SU-DHL-6 (cell line): ENCODE data around the gene CHST9.

ENCODE experiments used
- H2AFZ ChIP-seq: fragments of 200-600 bp; sonication (generic); 2 replicates; pipeline ENCODE4 v1.6.1; 2014; ENCODE audit warnings: low read depth, mild to moderate bottlenecking, moderate library complexity, mixed read lengths, antibody characterized with exemption, low read length; ENCODE audit not compliant: severe bottlenecking
- H3F3A ChIP-seq: fragments of 200-600 bp; shearing (Covaris generic); 2 replicates; pipeline ENCODE4 v1.6.0; 2016; ENCODE audit warnings: antibody characterized with exemption, mild to moderate bottlenecking; ENCODE audit not compliant: insufficient read depth
- H3K27ac ChIP-seq: fragments of 200-600 bp; sonication (generic); 2 replicates; pipeline ENCODE4 v1.5.1; 2016; ENCODE audit warnings: low read depth, mild to moderate bottlenecking, low read length, moderate library complexity, mixed read lengths
- H3K27me3 ChIP-seq: fragments of 200-600 bp; sonication (generic), shearing (Covaris generic); 2 replicates; pipeline ENCODE4 v1.6.0; 2014; ENCODE audit warnings: mild to moderate bottlenecking, low read length
- H3K36me3 ChIP-seq: fragments of 200-600 bp; sonication (generic); 2 replicates; pipeline ENCODE4 v1.6.1; 2014; ENCODE audit warnings: mild to moderate bottlenecking, low read length, mixed read lengths
- H3K4me2 ChIP-seq: fragments of 300-600, 200-600 bp; shearing (Covaris generic), sonication (generic); 2 replicates; pipeline ENCODE4 v1.6.0; 2014; ENCODE audit warnings: low read length, low read depth, mild to moderate bottlenecking; ENCODE audit not compliant: poor library complexity, severe bottlenecking
- H3K4me3 ChIP-seq: fragments of 200-600 bp; sonication (generic); 2 replicates; pipeline ENCODE4 v1.5.1; 2014; ENCODE audit warnings: antibody characterized with exemption, low read length, mild to moderate bottlenecking, mixed read lengths; ENCODE audit not compliant: insufficient read depth, poor library complexity, severe bottlenecking
- H3K79me2 ChIP-seq: fragments of 200-600 bp; sonication (generic); 2 replicates; pipeline ENCODE4 v1.6.1; 2014; ENCODE audit warnings: mild to moderate bottlenecking, low read length, moderate library complexity; ENCODE audit not compliant: insufficient read depth
- H3K9ac ChIP-seq: fragments of 200-600 bp; sonication (generic); 2 replicates; pipeline ENCODE4 v1.7.0; 2014; ENCODE audit warnings: mild to moderate bottlenecking, low read length
- H3K9me2 ChIP-seq: fragments of 200-600 bp; sonication (generic); replicated peaks from 2 replicates; pipeline ENCODE4 v1.6.1; 2014; ENCODE audit warnings: low read length; ENCODE audit not compliant: insufficient read depth
- H3K9me3 ChIP-seq: fragments of 200-600 bp; sonication (generic); 2 replicates; pipeline ENCODE4 v1.6.1; 2014; ENCODE audit warnings: low read length, mixed read lengths; ENCODE audit not compliant: insufficient read depth
- H4K20me1 ChIP-seq: fragments of 200-600 bp; sonication (generic); 2 replicates; pipeline ENCODE4 v1.6.1; 2014; ENCODE audit warnings: low read depth, mild to moderate bottlenecking, antibody characterized with exemption, low read length, moderate library complexity, mixed read lengths
- CTCF ChIP-seq: fragments of 200-600 bp; sonication (generic); IDR thresholded peaks from one replicate; pipeline ENCODE4 v1.5.1; 2017; ENCODE audit warnings: antibody characterized with exemption, mild to moderate bottlenecking, low read length, moderate library complexity; ENCODE audit not compliant: insufficient read depth, poor library complexity, severe bottlenecking
- EZH2phosphoT487 ChIP-seq: fragments of 200-600 bp; sonication (generic), shearing (Covaris generic); conservative IDR thresholded peaks from 2 replicates; pipeline ENCODE4 v1.6.1; 2018; ENCODE audit warnings: mild to moderate bottlenecking, antibody characterized with exemption, low read length, moderate library complexity, mixed read lengths

The CHST9 gene

DNA sequence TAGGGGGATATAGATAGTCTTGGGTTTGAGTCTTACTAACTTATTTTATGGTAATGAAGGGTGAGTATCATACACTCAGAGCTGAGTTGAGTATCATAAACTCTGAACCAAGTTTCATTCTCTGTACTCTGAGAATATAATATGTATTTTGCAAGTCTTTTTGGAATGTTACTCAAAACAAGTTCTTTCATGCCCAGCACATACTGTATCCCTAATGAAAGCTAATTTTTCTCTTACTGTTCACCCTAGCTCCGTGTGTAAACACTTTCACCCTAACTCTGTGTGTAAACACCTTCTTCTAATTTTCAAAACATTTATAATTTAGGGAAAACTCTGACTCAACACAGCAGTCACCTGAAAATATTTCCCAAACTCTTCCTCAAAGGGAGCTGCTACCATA, 29.7 kb upstream of the CHST9 start:
- Histone ChIP-seq H3K9ac (no peak overlapping the region), H3K4me2 (no peak overlapping the region), H2AFZ (no peak overlapping the region), H3K27ac (no peak overlapping the region), H3K9me3 (no peaks in the 10 kb centered on the region), H3K79me2 (no peaks in the 10 kb centered on the region), H4K20me1 (no peaks in the 10 kb centered on the region), H3F3A (no peaks in the 10 kb centered on the region), H3K4me3 (no peak overlapping the region), H3K27me3 (no peaks in the 10 kb centered on the region), H3K9me2 (no peaks in the 10 kb centered on the region), H3K36me3 (no peaks in the 10 kb centered on the region)
- no peak for TF ChIP-seq CTCF
- TF ChIP-seq EZH2phosphoT487, result no peak

DNA sequence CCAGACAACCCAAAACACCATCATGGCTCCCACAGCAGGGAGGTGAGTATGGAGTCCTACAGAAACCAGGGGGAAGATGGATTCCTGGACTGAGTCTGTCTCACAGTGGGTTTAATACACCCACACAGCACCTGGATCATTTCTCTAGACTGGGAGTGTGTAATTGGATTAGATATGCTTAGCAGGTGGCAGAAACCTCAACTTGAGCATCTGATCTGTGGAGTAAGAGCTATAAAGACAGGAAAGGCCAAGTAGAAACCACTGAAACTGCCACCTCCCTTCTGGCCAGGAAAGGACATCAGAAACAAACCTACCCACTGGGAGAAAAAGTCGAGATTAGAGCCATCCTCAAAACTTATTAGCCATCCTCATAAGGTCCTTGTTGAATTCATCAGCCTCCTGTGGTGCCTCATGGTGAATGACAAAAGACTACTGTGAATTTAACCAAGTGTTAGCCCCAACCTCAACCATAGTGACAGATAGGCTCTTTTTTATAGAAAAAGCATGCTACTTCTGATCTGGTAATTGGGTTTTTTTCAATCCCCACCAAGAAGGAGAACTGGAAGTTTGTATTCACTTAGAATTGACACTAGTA, 28.1 kb upstream of the CHST9 start:
- Histone ChIP-seq H3K79me2 (no peaks in the 10 kb centered on the region), H3K27me3 (no peaks in the 10 kb centered on the region), H3K9me3 (no peaks in the 10 kb centered on the region), H3K9ac (no peak overlapping the region), H3K27ac (no peak overlapping the region), H3K4me2 (no peak overlapping the region), H3K36me3 (no peaks in the 10 kb centered on the region), H4K20me1 (no peaks in the 10 kb centered on the region), H3K4me3 (no peak overlapping the region), H3K9me2 (no peaks in the 10 kb centered on the region), H3F3A (no peaks in the 10 kb centered on the region), H2AFZ (no peak overlapping the region)
- no peak for TF ChIP-seq CTCF
- no peak for TF ChIP-seq EZH2phosphoT487

- Histone ChIP-seq H3K9ac (no peak overlapping the region), H3K9me2 (no peaks in the 10 kb centered on the region), H3K27me3 (no peaks in the 10 kb centered on the region), H3K4me3 (no peak overlapping the region), H2AFZ (no peak overlapping the region), H3K4me2 (no peak overlapping the region), H3K79me2 (no peaks in the 10 kb centered on the region), H4K20me1 (no peaks in the 10 kb centered on the region), H3F3A (no peaks in the 10 kb centered on the region), H3K27ac (no peak overlapping the region), H3K9me3 (no peaks in the 10 kb centered on the region), H3K36me3 (no peaks in the 10 kb centered on the region)
- TF ChIP-seq EZH2phosphoT487 (no peak), CTCF (no peak)
Measured at GRCh38 chr18:27211569-27211968, 26.5 kb upstream of the CHST9 start.
